Measurements from ENCODE around the gene LRCH3. TPM values are rescaled to one million over a fixed set of nuclear protein-coding genes. Genes with fewer than 3 reads are reported as not detected.
A peak's percentile ranks its signal among the peaks of the same experiment; 100 is the strongest.

LRCH3 gene
- total RNA-seq, 1 experiment from 2014 or later: 63.6 TPM

DNA sequence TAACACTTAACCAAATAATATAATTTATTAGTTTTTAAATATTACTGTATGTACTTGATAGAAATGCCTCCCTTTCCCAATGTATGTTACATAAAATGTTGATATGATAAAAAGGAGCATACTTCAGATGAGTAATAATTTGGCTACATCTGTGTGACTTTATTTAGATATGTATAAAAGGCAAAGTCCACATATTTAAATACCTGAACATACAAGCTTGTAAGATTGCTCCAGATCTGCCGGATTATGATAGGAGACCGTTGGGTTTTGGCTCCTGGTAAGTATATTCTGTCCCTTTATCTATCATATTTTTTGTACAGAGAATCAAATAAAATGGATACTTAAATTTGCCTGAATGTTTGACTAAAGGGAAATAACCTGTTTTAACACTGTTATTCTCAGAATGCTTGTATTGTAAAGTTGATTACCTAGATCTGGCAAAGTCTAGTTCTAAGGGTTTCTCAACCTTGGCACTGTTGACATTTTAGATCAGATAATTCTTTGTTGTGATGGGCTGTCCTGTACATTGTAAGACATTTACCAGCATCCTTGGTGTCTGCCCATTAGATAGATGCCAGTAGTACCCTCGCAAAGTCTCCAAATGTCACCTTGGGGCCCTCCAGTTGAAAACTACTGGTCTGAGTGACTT is 38.5 kb downstream of the LRCH3 start (continued):
- no peak for TF ChIP-seq ZNF532 (CRISPR knock-in tag; IDR thresholded peaks at IDR 0.05; ENCODE audit: borderline replicate concordance)
- no peak for TF ChIP-seq CBFB (CRISPR knock-in tag; IDR thresholded peaks at IDR 0.05; ENCODE audit: low read depth)
- TF ChIP-seq, protein P1, sequence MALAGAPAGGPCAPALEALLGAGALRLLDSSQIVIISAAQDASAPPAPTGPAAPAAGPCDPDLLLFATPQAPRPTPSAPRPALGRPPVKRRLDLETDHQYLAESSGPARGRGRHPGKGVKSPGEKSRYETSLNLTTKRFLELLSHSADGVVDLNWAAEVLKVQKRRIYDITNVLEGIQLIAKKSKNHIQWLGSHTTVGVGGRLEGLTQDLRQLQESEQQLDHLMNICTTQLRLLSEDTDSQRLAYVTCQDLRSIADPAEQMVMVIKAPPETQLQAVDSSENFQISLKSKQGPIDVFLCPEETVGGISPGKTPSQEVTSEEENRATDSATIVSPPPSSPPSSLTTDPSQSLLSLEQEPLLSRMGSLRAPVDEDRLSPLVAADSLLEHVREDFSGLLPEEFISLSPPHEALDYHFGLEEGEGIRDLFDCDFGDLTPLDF (CRISPR knock-in tag; IDR thresholded peaks at IDR 0.05): no peak
- TF ChIP-seq, protein P2, sequence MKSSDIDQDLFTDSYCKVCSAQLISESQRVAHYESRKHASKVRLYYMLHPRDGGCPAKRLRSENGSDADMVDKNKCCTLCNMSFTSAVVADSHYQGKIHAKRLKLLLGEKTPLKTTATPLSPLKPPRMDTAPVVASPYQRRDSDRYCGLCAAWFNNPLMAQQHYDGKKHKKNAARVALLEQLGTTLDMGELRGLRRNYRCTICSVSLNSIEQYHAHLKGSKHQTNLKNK (CRISPR knock-in tag; IDR thresholded peaks at IDR 0.05): no peak
- no peak for TF ChIP-seq GTF2I (CRISPR knock-in tag; conservative IDR thresholded peaks at IDR 0.05)

GRCh38 chr3:197830308-197830966 is 39.4 kb downstream of the LRCH3 start:
- DNase-seq (ENCODE audit: low spot score) (no peak), ATAC-seq (no peak)
- ChIA-PET CTCF (no interaction called here), POLR2A (no interaction called here)
- Mint-ChIP-seq H3K27ac (0 out of 2 replicates have a peak overlapping the region, but pooled peaks have one; percentile 17), H3K4me3 (no peak overlapping the region), H3K9me3 (no peaks in the 10 kb centered on the region), H3K27me3 (ENCODE audit: low read depth) (no peaks in the 10 kb centered on the region), H3K36me3 (peaks cover 62% of the 10 kb centered on the region), H3K4me1 (no peaks in the 10 kb centered on the region)
- TF ChIP-seq ATF1 (CRISPR knock-in tag; IDR thresholded peaks at IDR 0.05) (no peak), ZBTB43 (CRISPR knock-in tag; IDR thresholded peaks at IDR 0.05) (no peak), NR1H2 (CRISPR knock-in tag; IDR thresholded peaks at IDR 0.05) (no peak), FOXP1 (CRISPR knock-in tag; IDR thresholded peaks at IDR 0.05; ENCODE audit: borderline replicate concordance) (no peak), ZNF232 (CRISPR knock-in tag; IDR thresholded peaks at IDR 0.05) (no peak), CREB1 (CRISPR knock-in tag; IDR thresholded peaks at IDR 0.05) (no peak), NFATC4 (CRISPR knock-in tag; IDR thresholded peaks at IDR 0.05) (no peak), JUN (CRISPR knock-in tag; IDR thresholded peaks at IDR 0.05) (no peak), RELA (CRISPR knock-in tag; IDR thresholded peaks at IDR 0.05; ENCODE audit: borderline replicate concordance) (no peak), ZNF423 (CRISPR knock-in tag; IDR thresholded peaks at IDR 0.05) (no peak), ARID4B (CRISPR knock-in tag; IDR thresholded peaks at IDR 0.05; ENCODE audit: borderline replicate concordance) (no peak), HMGA2 (CRISPR knock-in tag; IDR thresholded peaks at IDR 0.05) (no peak), PRRX2 (CRISPR knock-in tag; IDR thresholded peaks at IDR 0.05) (no peak)
- TF ChIP-seq, protein P1 (CRISPR knock-in tag; IDR thresholded peaks at IDR 0.05): no peak
- TF ChIP-seq, protein P3, sequence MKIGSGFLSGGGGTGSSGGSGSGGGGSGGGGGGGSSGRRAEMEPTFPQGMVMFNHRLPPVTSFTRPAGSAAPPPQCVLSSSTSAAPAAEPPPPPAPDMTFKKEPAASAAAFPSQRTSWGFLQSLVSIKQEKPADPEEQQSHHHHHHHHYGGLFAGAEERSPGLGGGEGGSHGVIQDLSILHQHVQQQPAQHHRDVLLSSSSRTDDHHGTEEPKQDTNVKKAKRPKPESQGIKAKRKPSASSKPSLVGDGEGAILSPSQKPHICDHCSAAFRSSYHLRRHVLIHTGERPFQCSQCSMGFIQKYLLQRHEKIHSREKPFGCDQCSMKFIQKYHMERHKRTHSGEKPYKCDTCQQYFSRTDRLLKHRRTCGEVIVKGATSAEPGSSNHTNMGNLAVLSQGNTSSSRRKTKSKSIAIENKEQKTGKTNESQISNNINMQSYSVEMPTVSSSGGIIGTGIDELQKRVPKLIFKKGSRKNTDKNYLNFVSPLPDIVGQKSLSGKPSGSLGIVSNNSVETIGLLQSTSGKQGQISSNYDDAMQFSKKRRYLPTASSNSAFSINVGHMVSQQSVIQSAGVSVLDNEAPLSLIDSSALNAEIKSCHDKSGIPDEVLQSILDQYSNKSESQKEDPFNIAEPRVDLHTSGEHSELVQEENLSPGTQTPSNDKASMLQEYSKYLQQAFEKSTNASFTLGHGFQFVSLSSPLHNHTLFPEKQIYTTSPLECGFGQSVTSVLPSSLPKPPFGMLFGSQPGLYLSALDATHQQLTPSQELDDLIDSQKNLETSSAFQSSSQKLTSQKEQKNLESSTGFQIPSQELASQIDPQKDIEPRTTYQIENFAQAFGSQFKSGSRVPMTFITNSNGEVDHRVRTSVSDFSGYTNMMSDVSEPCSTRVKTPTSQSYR (CRISPR knock-in tag; IDR thresholded peaks at IDR 0.05): no peak

Measured in WTC11 (cell line).